Mucosa of gallbladder (tissue), 1 donor: ENCODE results near the gene OCIAD1. TPM values are rescaled to one million over a fixed set of nuclear protein-coding genes. Genes with fewer than 3 reads are reported as not detected.

Experiments
- DNase-seq: peaks from one replicate; pipeline ENCODE4 v3.0.0-alpha.2; 2020; ENCODE audit warnings: low spot score
- total RNA-seq: library from RNA; stranded (reverse); gene quantifications from one replicate; pipeline ENCODE4 v1.2.1, GENCODE V29; 2021
- donor health status: DM: no; HTN: no; CAD: no.

The OCIAD1 gene
- total RNA-seq, 1 donor from 2014 or later: 128 TPM

DNA sequence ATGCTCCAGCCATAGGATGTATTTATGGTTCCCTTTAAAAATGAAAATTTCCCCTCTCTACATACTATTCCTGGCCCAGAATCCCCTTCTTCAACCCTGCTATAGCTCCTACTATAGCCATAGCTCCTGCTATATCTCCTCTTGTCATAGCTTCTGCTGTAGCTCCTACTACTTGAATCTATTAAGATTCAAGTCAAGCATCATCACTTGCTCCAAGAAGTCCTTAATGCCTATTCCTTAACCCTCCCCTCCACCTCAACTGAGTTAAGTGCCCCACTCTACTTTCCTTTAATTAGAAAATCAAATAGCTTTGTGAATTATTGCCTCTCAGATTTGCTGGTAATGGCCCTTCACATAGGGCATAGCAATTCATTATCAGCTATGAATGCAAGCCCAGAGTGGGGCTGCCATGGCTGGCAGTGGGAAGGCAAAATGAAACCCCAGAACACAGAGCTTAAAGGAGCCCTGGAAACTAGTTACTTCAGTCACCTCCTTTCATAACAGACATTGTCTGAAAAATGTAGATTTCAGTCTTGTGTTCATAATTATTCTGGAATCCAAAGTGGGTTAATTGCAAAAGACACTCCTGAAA lies 60.2 kb downstream of the OCIAD1 start:
- no peak for DNase-seq

GRCh38 chr4:48896845-48897244 lies 66.0 kb downstream of the OCIAD1 start:
- DNase-seq: no peak

- no peak for DNase-seq
These were observed 68.0 kb downstream of the OCIAD1 start for GRCh38 chr4:48898733-48899431.

- DNase-seq: no peak
These were observed 68.5 kb downstream of the OCIAD1 start for GRCh38 chr4:48899432-48899749.

- DNase-seq: no peak
These were observed 69.1 kb downstream of the OCIAD1 start for GRCh38 chr4:48899950-48900349.

DNA sequence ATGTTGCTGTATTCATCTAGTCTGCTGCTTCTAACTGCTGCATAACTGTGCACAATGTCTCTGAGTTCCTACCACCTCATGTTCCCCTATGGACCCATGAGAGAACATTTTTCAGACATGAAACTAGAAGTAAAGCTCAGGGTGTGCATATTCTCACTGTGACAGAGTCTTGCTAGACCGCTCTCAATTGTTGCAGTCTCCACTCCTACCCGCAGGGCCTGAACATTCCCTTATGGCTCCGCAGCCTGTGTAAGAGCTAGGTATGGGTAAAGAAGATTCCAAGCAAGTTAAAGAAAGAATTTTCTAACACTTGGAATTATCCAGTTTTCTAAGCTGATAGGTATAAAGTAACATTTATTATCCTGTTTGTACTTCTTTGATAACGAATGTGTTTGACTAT lies 70.3 kb downstream of the OCIAD1 start:
- DNase-seq: no peak

GRCh38 chr4:48902266-48902665 lies 71.4 kb downstream of the OCIAD1 start:
- no peak for DNase-seq

DNA sequence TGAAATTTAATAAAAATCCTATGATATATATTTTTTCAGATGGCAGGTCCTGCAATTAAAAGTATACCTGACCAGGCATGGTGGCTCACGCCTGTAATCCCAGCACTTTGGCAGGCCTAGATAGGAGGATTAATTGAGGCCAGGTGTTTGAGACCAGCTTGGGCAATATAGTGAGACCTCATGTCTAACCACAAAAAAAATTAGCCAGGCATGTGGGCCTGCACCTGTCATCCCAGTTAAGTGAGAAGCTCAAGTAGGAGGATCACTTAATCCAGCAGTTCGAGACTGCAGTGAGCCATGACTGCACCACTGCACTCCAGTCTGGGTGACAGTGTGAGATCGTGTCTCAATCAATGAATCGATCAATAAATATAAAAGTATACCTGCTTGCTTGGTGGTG lies 73.2 kb downstream of the OCIAD1 start:
- DNase-seq: no peak

DNA sequence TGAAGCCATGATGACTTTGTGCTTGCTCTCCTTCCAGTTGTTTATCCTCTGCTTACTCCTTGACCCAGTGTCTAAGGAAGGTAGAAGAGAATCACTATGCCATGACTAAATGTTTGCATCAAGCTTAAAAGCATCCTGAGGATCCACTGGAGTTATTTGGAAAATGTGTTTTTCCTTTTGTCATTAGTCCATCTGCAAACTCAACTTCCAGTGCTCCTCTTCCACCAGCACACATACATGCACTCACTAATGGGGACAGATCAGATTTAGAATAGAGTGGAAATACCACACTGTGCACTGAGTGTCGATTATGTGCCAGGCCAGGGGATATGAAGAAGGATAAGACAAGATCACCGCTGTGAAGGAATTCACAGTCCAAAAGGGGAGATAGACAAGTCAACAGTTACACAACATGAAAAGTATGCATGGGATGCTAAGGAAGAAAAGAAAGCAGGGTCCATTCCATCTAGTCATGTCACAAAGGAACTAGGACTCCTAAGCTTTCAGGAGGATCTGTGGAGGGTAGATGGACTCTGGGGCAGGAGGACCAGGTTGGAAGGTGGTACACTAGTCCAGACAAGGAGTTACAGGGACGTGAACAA lies 73.8 kb downstream of the OCIAD1 start:
- DNase-seq: no peak

- DNase-seq: peak; percentile 74
These were observed 74.6 kb downstream of the OCIAD1 start for GRCh38 chr4:48905363-48906015.

DNA sequence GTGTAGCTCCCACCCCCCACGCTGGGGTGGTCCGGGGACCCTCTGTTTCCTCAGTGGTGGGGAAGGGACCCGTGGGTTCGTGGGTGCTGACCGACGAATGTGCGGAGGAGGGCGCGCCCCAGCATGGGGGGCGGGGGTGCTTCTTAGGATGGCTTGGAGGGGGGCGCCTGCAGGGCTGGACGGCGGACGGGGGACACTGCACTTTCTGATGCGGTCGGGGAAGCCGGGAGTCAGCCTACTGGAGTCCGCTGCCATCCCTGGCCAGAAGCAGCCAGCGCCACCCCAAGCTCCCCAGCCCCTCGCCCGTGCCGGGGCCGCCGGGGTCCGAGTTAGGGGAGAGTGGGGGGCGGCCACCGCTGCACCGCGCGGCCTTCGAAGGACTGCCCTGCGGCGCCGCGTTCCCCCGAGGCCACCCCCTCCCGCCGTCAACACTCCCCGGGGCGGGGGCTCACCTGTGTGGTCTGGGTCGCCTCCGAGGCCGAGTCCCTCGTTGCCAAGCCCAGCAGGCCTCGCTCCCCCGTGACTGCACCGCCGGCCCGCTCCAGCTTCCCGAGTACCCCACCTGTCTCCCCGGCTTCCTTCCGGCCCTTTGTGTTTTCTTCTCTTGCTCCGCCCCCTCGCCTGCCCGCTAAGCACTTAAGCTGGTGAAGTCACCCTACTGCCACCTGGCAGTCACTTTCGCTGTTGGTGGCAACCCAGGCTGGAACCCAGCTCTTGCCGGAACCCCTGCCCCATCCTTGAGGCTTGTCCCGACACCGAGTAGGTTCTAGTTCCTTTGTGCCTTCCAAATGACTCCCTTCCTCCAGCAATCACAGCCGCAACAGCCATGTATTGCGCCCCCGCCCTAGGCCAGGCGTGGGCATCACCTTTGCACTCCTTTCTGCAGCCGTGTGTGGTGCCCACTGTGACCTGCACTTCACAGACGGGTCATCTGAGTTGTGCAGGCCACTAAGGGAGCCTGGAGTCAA lies 75.6 kb downstream of the OCIAD1 start, which contains the start of gene OCIAD2:
Gene OCIAD2, minus strand, starts transcription at position 569 of the 968 bp plus-strand sequence. CDS start 2,225 bp downstream, outside the sequence.
- DNase-seq: peak; percentile 81

DNA sequence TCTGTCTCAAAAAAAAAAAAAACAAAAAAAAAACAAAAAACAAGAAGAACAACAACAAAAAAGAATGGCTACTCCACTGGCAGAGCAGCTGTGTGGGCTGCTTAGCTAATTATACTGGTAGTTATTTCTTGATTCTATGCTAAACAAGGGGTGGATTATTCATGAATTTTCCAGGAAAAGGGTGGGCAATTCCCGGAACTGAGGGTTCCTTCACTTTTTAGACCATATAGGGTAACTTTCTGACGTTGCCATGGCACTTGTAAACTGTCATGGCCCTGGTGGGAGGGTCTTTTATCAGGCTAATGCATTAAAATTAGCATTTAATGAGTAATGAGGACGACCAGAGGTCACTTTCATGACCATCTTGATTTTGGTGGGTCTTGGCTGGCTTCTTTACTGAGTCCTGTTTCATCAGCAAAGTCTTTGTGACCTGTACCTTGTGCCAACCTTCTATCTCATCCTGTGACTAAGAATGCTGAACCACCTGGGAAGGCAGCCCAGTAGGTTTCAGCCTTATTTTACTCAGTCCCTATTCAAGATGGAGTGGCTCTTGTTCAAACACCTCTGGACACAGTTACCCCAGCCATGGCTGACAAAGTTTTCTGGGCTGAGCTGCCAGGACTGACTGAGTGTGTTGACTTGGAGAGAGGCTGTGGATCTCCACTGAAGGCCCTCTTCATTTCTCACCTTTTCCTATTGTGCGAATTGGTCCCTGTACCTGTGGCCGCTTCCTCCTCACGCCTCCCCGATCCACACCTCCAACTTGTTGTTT lies 77.0 kb downstream of the OCIAD1 start:
- no peak for DNase-seq

- DNase-seq: no peak
These were observed 77.8 kb downstream of the OCIAD1 start for GRCh38 chr4:48908687-48909086.

- DNase-seq: no peak
These were observed 78.8 kb downstream of the OCIAD1 start for GRCh38 chr4:48909697-48910096.

GRCh38 chr4:48910511-48910910 lies 79.6 kb downstream of the OCIAD1 start:
- no peak for DNase-seq

Other genes with a start within 250 kb of the OCIAD1 start
- gene FRYL, start 50.8 kb upstream of the OCIAD1 start, total RNA-seq: 54.1 TPM
- gene OCIAD2, start 75.7 kb downstream of the OCIAD1 start, total RNA-seq: 115 TPM
- gene CWH43, start 155.2 kb downstream of the OCIAD1 start, total RNA-seq: not detected